Dermis blood vessel endothelial cell (primary cell): ENCODE data around the gene LYPD4. TPM values are rescaled to one million over a fixed set of nuclear protein-coding genes. Genes with fewer than 3 reads are reported as not detected.
A peak's percentile ranks its signal among the peaks of the same experiment; 100 is the strongest.

ENCODE experiments used
- DNase-seq: peaks from one replicate; pipeline ENCODE4 v3.0.0; 2010
- total RNA-seq: library from RNA; depleted of rRNA; stranded (reverse); fragments of >200 nt; gene quantifications from 2 replicates; pipeline ENCODE4 v1.2.3, GENCODE V29; 2014

The LYPD4 gene
- total RNA-seq, 1 donor from 2014 or later: not detected

- DNase-seq: no peak
These were observed 5.9 kb upstream of the LYPD4 start for GRCh38 chr19:41850381-41850780.

DNA sequence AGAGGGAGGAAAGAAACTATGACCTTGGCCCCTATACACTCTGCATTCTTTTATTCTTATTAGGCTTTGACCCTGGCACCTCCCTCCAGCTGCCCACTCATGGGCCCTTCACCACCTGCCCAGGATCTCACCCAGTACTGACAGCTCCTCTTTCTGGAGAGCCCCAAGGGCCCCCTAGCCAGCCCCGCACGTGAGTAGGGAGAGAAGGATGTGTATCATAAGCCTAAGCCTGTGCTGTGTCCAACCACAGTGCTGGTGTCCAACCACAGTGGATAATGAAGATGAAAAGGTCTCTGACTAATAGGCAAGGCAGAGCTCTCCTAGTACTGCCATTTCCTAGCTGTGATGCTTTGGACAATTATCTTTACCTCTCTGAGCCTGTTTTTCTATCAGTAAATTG is 4.6 kb upstream of the LYPD4 start:
- no peak for DNase-seq

DNA sequence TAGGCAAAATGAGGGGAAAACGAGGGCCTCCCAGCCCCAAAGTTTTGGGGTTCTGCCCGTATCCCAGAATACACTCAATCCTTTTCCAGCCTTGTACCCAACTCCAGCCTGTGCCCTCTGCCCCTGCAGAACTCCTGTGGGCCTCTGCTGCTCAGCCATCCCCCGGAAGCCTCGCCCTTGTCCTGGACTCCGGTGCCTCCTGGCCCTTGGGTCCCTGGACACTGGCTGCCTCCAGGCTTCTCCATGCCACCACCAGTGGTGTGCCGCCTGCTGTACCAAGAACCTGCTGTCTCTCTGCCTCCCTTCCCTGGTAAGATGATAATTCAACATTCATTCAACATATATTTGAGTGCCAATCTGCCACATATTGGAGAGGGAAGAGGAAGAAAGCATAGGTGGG is 4.2 kb upstream of the LYPD4 start:
- DNase-seq: no peak

GRCh38 chr19:41847351-41848105 is 3.0 kb upstream of the LYPD4 start:
- no peak for DNase-seq

- no peak for DNase-seq
These were observed 638 bp upstream of the LYPD4 start for GRCh38 chr19:41845051-41845590.

DNA sequence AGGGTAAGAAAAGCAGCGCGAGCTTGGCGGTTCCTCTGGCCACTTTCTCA is 343 bp upstream of the LYPD4 start, which contains the start of gene DMRTC2:
DMRTC2 (plus strand) TSS at position 42 of the 50 bp plus-strand sequence. CDS start 2,387 bp downstream, outside the sequence.
- no peak for DNase-seq

GRCh38 chr19:41843371-41843770 is 1.1 kb downstream of the LYPD4 start:
- DNase-seq: no peak

DNA sequence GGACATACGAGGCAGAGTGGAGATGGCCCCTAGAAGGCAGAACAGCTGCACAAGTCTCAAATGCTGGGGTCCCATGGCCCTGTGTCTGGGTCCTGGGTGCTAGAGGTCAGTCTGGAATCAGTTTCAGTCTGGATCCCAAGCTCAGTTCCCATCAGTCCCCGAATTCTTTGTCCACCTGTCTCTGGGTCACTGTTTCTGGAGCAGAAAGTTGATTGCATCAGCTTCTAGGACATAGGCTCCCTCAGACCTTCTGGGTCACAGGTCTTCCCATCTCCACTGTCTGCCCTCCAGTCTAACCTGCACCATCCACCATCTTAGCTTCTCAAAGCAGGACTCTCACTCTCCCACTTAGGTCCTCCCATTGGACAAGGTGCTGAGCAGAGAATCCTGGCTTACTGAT is 5.3 kb downstream of the LYPD4 start:
- DNase-seq: no peak

- no peak for DNase-seq
These were observed 6.3 kb downstream of the LYPD4 start for GRCh38 chr19:41837981-41838708.

DNA sequence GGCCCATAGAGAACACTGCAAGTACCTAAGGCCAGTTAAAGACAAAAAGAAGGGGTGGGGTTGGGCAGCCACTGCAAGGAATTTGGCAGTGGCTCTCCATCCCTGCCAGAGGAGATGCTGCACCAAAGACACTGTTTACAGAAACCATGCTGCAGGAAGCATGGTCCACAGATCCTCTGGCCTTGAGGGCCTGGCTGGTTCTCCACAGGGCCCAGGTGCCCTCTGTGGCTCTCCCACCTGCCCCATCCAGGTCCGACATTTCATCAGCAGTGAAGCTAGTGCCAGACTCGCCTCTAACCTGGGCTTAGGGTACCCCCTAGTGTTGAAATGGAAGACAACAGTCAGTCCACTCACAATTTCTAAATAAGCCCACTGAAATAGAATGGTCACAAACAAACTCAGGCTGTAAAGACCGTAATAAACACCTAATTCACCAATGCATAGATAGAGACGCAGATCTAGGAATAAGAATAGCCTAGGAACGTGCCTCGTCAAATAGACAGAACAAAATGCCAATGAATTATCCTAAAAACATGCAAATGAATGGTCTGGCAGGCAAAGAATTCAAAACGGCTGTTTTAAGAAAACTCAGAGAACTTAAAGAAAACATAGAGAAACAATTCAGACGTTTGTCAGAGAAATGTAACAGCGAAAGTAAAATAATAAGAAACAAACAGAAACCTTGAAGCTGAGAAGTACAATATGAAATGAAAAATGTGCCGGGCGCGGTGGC is 23.3 kb downstream of the LYPD4 start:
- peak; percentile 70 for DNase-seq

DNA sequence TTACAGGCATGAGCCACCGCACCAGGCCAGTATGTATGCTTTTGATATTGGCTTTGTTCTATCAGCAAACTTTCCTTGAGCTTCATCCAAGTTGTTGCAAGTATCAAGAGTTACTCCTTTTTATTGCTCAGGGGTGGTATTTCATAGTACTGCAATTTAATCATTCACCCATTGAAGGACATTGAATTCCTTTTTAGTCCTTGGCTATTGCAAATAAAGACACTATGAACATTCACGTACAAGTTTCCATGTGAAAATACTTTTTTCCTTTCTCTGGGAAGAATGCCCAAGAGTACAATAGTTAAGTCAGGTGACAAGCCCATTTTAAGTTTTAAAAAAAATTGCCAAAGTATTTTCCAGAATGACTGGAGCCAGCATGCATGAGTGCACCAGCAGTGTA is 27.7 kb downstream of the LYPD4 start:
- DNase-seq: no peak

DNA sequence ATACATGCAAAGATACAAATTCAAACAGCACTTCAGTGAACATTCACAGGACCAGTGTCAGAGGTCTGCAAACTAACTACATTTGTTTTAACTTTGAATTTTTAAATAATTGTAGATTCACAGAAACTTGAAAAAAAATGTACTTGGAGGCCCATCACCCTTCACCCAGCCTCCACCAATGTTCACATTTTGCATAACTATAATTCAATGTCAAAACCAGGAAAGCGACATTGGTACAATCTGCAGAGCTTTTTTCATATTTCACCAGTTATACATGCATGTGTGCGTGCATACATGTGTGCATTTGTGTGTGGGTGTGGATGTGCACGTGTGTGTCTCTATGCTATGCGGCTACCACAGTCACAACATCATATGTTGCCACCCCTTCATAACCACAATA is 29.2 kb downstream of the LYPD4 start:
- DNase-seq: no peak

- no peak for DNase-seq
These were observed 30.6 kb downstream of the LYPD4 start for GRCh38 chr19:41813911-41814310.

DNA sequence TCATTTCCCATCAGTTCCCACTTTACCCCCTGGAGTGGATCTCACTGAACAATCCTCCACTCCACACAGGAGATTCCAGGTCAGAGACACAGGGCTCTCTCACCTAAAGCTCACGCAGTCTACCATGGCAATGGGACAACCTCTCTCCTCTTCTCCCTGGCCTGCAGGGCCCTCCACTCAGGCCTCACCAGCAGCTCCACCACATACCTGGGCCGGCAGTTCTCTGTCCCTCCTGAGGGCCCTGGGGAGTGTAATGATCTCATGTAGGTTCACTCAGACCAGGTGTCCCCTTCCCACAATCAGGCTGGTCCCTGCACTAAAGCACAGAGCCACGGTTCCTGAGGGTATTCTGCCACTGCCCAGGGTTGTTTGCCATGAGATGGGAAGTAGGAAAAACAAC is 32.5 kb downstream of the LYPD4 start:
- no peak for DNase-seq

DNA sequence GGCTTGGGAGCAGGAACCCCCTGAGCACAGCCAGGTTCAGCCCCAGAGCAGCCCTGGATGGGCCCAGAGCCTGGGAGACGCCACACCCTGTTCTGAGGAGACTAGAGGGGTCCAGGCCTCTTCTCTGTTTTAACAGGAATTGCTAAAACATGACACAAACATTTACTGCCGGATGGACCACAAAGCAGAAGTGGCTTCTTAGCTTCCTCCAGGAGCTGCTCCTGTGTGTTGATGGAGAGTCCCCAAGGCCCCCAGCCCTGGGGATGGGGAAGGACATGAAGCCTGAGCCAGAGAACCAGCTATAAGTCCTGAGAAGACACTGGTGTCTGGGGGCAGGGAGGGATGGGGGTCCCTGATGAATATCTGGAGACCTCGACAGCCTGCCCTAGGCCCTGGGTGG is 33.4 kb downstream of the LYPD4 start:
- no peak for DNase-seq

DNA sequence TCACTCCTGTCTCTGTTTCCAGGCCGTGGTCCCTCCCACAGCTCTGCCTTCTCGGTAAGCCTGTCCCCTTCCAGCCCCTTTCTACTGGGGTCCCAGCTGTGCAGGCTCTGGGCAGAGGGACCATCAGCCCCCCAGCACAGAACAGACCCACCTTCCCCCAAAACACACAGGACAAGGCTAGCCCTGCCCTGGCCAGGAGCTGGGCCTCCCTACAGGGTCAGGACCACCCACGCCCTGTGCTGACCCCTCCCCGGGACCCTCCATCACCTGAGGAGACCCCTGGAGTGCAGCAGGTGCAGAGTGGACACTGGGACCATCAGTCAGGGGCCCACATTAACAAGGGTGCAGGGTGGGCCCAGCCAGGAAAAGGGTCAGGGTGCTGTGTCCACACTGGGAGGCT is 34.2 kb downstream of the LYPD4 start:
- no peak for DNase-seq

- no peak for DNase-seq
These were observed 35.6 kb downstream of the LYPD4 start for GRCh38 chr19:41808663-41809566.

DNA sequence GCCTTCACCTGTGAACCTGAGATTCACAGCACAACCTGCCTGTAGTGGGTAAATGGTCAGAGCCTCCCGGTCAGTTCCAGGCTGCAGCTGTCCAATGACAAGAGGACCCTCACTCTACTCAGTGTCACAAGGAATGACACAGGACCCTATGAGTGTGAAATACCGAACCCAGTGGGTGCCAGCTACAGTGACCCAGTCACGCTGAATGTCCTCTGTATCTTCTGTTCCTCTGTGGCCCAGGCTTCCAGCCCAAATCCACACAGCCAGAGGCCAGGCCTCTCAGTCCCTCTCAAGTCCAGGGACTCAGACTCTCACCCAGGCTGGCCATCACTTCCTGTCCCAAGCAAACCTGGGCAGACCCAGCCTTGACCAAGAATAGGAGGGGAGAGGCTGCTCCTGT is 37.3 kb downstream of the LYPD4 start:
- DNase-seq: no peak

- no peak for DNase-seq
These were observed 40.1 kb downstream of the LYPD4 start for GRCh38 chr19:41804336-41804735.

DNA sequence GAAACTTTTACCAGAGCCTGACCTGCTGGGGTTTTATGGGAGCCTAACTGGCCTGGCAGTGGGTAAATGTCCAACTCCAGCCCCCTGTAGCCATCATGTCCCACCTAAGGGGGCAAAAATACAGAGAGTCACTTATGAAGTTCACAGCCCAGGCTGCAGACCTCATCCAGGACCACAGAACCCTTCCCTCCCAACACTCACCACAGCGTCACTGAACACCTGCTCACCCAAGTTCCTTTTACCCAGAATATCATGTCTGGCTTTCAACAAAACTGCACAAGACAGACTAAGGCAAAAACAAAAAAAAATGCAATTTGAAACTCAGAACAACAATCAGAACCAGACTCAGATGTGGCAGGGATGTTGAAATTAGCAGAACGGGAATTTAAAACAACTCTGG is 41.7 kb downstream of the LYPD4 start:
- no peak for DNase-seq

- DNase-seq: no peak
These were observed 42.7 kb downstream of the LYPD4 start for GRCh38 chr19:41801792-41802211.

DNA sequence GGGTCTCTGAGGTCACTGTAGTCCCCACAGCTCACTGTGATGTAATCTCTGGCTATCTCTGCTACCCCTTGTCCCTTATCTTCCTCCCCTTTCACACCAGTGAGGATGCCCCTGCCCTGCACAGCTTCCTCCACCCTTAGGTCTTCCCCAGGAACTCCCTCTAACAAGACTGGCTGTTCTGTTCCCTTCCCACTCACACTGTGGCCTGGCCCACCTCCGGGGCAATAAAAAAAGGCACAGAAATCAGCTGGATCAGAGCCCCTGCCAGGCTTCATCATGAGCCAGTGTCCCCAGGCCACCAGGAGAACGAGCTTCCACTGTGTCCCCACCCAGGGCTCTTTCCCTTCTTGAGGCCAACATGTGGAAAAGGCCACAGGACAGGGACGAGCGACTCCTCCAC is 43.5 kb downstream of the LYPD4 start:
- no peak for DNase-seq

DNA sequence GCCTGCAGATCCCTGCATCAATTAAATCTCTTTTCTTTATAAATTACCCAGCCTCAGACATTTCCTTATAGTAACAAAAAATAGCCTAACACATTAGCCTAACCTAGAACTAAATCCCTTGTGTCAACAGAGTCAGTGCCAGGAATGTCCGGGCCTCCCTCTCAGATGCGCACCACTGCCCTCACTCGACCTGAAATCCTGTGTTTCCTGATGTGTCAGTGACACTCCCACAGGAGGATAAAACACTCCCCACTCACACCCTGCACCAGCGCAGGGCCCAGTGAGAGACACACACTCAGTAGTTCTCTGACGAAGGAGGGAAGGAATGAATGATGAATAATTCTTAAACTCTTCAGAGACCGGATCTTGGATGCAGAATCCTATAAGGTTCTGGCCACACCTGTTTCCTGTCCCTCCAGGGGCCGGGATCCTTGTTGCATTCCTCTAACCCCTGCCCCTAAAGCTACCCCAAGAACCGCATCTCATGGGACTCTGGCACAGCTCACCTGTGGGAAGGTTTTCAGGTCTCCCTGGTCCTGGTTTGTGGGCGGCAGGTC is 45.0 kb downstream of the LYPD4 start:
- DNase-seq: no peak
